ENCODE data around the gene DNAJA2.

DNAJA2 gene

DNA sequence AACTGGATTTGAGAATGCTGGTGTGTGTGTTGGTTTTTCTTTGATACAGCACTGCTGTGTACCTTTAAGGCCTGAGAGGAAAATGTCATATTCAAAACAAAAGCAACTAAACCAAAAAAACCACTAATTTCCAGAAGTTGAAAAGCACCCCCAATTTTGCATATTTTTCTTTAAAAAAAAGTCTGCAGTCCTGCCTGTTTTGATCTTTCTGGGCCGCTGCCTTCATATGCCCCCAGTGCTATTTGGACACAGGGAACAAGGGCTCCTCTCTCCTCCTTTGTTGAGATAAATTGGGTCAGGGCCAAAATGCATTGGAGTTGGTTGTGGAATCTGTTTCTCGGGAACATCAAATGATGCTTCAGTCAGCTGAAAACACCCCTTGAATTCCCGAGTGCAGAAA lies 62.4 kb downstream of the DNAJA2 start:
- Histone ChIP-seq H3K27ac (ENCODE audit: low read depth, low read length) (peak overlapping the region; percentile 95), H4K20me1 (ENCODE audit: control insufficient read depth, insufficient read depth, low read depth, low read length) (no peaks in the 10 kb centered on the region), H3K27me3 (ENCODE audit: control insufficient read depth, low read length) (no peaks in the 10 kb centered on the region), H3K4me1 (ENCODE audit: control insufficient read depth, low read length) (peaks cover 78% of the 10 kb centered on the region), H3K4me3 (ENCODE audit: low read length) (peak overlapping the region; percentile 66), H3F3A (ENCODE audit: control insufficient read depth, insufficient read depth) (peaks cover 21% of the 10 kb centered on the region), H3K4me2 (ENCODE audit: low read length) (peak overlapping the region; percentile 82), H3K9me2 (replicated peaks; ENCODE audit: control insufficient read depth, low read length) (no peaks in the 10 kb centered on the region), H3K9me3 (ENCODE audit: control insufficient read depth, insufficient read depth, low read length) (no peaks in the 10 kb centered on the region), H3K36me3 (ENCODE audit: control insufficient read depth, low read length) (peaks cover 23% of the 10 kb centered on the region), H3K79me2 (ENCODE audit: control insufficient read depth, low read length) (0 out of 2 replicates have a peak, but pooled peaks cover 3% of the 10 kb centered on the region)
- TF ChIP-seq EZH2phosphoT487 (IDR thresholded peaks at IDR 0.05; ENCODE audit: borderline replicate concordance, low read length), result no peak
- TF ChIP-seq, protein P1, sequence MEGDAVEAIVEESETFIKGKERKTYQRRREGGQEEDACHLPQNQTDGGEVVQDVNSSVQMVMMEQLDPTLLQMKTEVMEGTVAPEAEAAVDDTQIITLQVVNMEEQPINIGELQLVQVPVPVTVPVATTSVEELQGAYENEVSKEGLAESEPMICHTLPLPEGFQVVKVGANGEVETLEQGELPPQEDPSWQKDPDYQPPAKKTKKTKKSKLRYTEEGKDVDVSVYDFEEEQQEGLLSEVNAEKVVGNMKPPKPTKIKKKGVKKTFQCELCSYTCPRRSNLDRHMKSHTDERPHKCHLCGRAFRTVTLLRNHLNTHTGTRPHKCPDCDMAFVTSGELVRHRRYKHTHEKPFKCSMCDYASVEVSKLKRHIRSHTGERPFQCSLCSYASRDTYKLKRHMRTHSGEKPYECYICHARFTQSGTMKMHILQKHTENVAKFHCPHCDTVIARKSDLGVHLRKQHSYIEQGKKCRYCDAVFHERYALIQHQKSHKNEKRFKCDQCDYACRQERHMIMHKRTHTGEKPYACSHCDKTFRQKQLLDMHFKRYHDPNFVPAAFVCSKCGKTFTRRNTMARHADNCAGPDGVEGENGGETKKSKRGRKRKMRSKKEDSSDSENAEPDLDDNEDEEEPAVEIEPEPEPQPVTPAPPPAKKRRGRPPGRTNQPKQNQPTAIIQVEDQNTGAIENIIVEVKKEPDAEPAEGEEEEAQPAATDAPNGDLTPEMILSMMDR (IDR thresholded peaks at IDR 0.05; ENCODE audit: low read depth, low read length, poor library complexity, severe bottlenecking), result no peak

DNA sequence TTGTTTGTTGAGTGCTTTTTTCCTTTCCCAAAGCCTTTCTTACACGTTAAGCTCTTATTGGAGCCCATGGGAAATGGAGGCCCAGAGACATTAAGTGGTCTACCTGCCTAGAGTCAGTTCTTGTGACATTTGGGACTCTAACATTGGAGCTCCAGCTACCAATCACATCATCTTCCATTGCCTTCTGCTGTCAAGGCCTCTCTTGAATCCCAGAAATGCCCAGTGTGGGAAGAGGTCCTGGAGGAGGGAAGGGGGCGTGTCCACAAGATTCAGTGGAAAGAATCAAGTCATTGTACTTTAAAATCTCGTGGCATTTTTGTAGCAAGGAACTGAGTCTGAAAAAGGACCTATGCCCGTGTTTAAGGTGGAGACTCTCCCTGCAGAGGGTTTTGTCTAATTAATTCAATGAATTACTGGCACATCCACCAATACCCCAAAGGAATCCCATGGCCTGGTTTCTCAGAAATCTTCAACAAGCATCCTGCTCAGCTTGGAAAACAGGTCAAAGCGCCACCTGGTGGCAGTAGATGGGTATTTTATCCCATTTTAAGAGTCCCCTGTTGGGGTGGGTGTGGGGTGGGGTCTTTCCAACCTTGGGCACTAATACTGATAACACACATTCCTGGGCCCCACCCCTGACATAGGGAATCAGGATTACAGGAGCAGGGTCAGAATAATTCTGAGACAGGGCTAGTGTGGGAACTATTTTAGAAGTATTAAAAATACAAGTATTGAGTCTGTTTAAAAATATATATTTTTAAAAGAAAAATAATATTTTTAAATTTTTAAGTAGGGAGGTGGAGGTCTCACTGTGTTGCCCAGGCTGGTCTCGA lies 64.7 kb downstream of the DNAJA2 start:
- Histone ChIP-seq H3F3A (ENCODE audit: control insufficient read depth, insufficient read depth) (peaks cover 16% of the 10 kb centered on the region), H3K79me2 (ENCODE audit: control insufficient read depth, low read length) (0 out of 2 replicates have a peak, but pooled peaks cover 3% of the 10 kb centered on the region), H3K4me2 (ENCODE audit: low read length) (peak overlapping the region; percentile 82), H3K27me3 (ENCODE audit: control insufficient read depth, low read length) (no peaks in the 10 kb centered on the region), H3K4me1 (ENCODE audit: control insufficient read depth, low read length) (peaks cover 55% of the 10 kb centered on the region), H3K4me3 (ENCODE audit: low read length) (no peak overlapping the region), H3K9me2 (replicated peaks; ENCODE audit: control insufficient read depth, low read length) (no peaks in the 10 kb centered on the region), H4K20me1 (ENCODE audit: control insufficient read depth, insufficient read depth, low read depth, low read length) (no peaks in the 10 kb centered on the region), H3K9me3 (ENCODE audit: control insufficient read depth, insufficient read depth, low read length) (no peaks in the 10 kb centered on the region), H3K27ac (ENCODE audit: low read depth, low read length) (peak overlapping the region; percentile 95), H3K36me3 (ENCODE audit: control insufficient read depth, low read length) (peaks cover 15% of the 10 kb centered on the region)
- no peak for TF ChIP-seq EZH2phosphoT487 (IDR thresholded peaks at IDR 0.05; ENCODE audit: borderline replicate concordance, low read length)
- TF ChIP-seq, protein P1 (IDR thresholded peaks at IDR 0.05; ENCODE audit: low read depth, low read length, poor library complexity, severe bottlenecking), result peak; percentile 70

- Histone ChIP-seq H3K9me3 (ENCODE audit: control insufficient read depth, insufficient read depth, low read length) (no peaks in the 10 kb centered on the region), H3F3A (ENCODE audit: control insufficient read depth, insufficient read depth) (peaks cover 16% of the 10 kb centered on the region), H3K36me3 (ENCODE audit: control insufficient read depth, low read length) (peaks cover 11% of the 10 kb centered on the region), H3K27ac (ENCODE audit: low read depth, low read length) (no peak overlapping the region), H3K4me1 (ENCODE audit: control insufficient read depth, low read length) (peaks cover 39% of the 10 kb centered on the region), H3K9me2 (replicated peaks; ENCODE audit: control insufficient read depth, low read length) (no peaks in the 10 kb centered on the region), H3K79me2 (ENCODE audit: control insufficient read depth, low read length) (0 out of 2 replicates have a peak, but pooled peaks cover 3% of the 10 kb centered on the region), H3K4me2 (ENCODE audit: low read length) (no peak overlapping the region), H4K20me1 (ENCODE audit: control insufficient read depth, insufficient read depth, low read depth, low read length) (no peaks in the 10 kb centered on the region), H3K27me3 (ENCODE audit: control insufficient read depth, low read length) (no peaks in the 10 kb centered on the region), H3K4me3 (ENCODE audit: low read length) (no peak overlapping the region)
- TF ChIP-seq, protein P1 (IDR thresholded peaks at IDR 0.05; ENCODE audit: low read depth, low read length, poor library complexity, severe bottlenecking), result no peak
- no peak for TF ChIP-seq EZH2phosphoT487 (IDR thresholded peaks at IDR 0.05; ENCODE audit: borderline replicate concordance, low read length)
Measured at GRCh38 chr16:46907061-46907774, 66.3 kb downstream of the DNAJA2 start.

Measured in DOHH2 (cell line).